HG03159 (cell line): ENCODE measurements around the gene RTN4.
"Not testable (repeated sequence)": the region's sequence is repeated elsewhere in the genome, so short reads cannot be mapped to it uniquely, and the experiment has no call there.

ENCODE experiments used
- ATAC-seq: cut with Tn5 transposase; IDR thresholded peaks from one replicate; pipeline ENCODE4 v1.9.1; 2021; ENCODE audit warnings: mild to moderate bottlenecking, moderate library complexity; ENCODE audit not compliant: unreplicated experiment

The RTN4 gene

GRCh38 chr2:55050100-55050994 is at the start of gene RTN4:
Gene RTN4, minus strand, starts transcription at chr2:55050451. Its CDS starts 151 bp downstream, at chr2:55050300.
- peak; percentile 81 for ATAC-seq

GRCh38 chr2:55099493-55099877 is 49.2 kb upstream of the RTN4 start:
- ATAC-seq, result no peak

- no peak for ATAC-seq
Measured at GRCh38 chr2:55097461-55098410, 47.5 kb upstream of the RTN4 start.

GRCh38 chr2:55097082-55097460 is 46.8 kb upstream of the RTN4 start:
- ATAC-seq, result no peak

GRCh38 chr2:55096586-55096985 is 46.3 kb upstream of the RTN4 start:
- no peak for ATAC-seq

GRCh38 chr2:55093381-55093780 is 43.1 kb upstream of the RTN4 start:
- ATAC-seq, result no peak

- no peak for ATAC-seq
Measured at GRCh38 chr2:55092439-55092838, 42.2 kb upstream of the RTN4 start.

GRCh38 chr2:55091681-55092080 is 41.4 kb upstream of the RTN4 start:
- not testable (repeated sequence) for ATAC-seq

GRCh38 chr2:55090702-55091101 is 40.5 kb upstream of the RTN4 start:
- ATAC-seq, result no peak

GRCh38 chr2:55089726-55090125 is 39.5 kb upstream of the RTN4 start:
- no peak for ATAC-seq

- no peak for ATAC-seq
Measured at GRCh38 chr2:55088400-55088799, 38.1 kb upstream of the RTN4 start.

- no peak for ATAC-seq
Measured at GRCh38 chr2:55087936-55088335, 37.7 kb upstream of the RTN4 start.

- ATAC-seq, result no peak
Measured at GRCh38 chr2:55087501-55087900, 37.2 kb upstream of the RTN4 start.

GRCh38 chr2:55085113-55086040 is 35.1 kb upstream of the RTN4 start:
- no peak for ATAC-seq

GRCh38 chr2:55084641-55085040 is 34.4 kb upstream of the RTN4 start:
- no peak for ATAC-seq

- no peak for ATAC-seq
Measured at GRCh38 chr2:55080204-55080738, 30.0 kb upstream of the RTN4 start.

- no peak for ATAC-seq
Measured at GRCh38 chr2:55078956-55079355, 28.7 kb upstream of the RTN4 start.

GRCh38 chr2:55076721-55077120 is 26.5 kb upstream of the RTN4 start:
- no peak for ATAC-seq

GRCh38 chr2:55076019-55076418 is 25.8 kb upstream of the RTN4 start:
- ATAC-seq, result not testable (repeated sequence)
